DMS153 (cell line): Measurements from ENCODE around the gene RAB44.

Experiments used
- DNase-seq: peaks from one replicate; lab custom pipeline; 2025; lab: John Stamatoyannopoulos, UW

RAB44 gene

DNA sequence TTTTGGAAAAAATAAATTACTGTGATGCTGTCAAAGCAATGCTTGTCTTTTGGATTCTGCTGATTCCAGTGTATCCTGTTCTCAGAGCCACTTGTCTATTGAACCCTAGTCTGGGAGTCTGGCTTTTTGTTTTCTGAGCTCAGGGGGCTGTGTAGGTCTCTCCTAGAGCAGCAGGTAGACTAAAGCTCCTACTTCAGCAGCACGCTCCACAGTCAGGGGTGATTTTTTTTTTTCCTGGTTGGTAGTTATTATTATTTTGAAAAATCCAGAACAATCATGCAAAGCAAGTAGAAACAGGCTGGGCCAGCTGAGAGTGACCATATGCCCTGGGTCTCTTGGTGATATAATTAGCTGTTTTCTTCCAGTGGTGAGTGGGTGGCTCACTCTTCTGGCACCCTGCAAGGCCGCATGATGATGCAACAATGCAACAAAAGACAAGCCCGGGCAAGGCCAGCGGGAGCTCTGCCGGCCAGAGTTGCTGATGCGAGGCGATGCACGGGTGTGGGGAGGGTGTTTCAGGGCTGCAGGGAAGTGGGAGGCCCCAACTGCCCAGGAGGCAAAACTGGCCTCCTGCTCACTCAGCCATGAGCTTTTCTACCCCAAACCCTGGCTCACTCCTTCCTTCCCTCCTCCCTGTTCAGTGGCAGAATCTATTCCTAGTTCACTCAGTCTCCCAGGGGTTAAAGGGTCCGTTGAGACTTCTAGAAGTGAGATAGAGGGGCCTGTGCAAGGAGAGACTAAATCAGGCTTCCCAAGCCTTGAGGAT is 30.6 kb upstream of the RAB44 start:
- peak; percentile 73 for DNase-seq

GRCh38 chr6:36668591-36668990 is 29.0 kb upstream of the RAB44 start:
- no peak for DNase-seq

DNA sequence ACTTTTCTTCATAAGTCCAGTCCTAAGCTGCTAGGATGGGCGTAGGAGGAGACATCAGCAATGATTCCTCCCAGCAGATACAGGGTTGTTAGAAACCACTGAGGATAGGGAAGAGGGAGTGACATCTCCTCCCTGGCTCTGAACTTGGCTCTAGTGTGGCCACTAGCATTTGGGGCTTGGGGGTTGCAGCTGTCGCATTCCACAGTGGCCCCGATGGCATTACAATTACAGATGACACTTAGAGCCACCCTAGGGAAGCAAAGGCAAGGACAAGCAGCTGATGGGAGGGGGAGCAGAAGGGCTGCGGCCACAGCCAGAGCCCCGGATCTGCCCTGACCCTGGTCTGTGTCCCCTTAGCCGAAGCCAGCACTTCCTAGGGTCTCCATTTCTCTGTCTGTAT is 28.6 kb upstream of the RAB44 start:
- no peak for DNase-seq

GRCh38 chr6:36670271-36670670 is 27.4 kb upstream of the RAB44 start:
- DNase-seq = no peak

GRCh38 chr6:36671687-36672375 is 25.8 kb upstream of the RAB44 start:
- no peak for DNase-seq

- no peak for DNase-seq
These were observed 23.7 kb upstream of the RAB44 start for GRCh38 chr6:36673882-36674281.

DNA sequence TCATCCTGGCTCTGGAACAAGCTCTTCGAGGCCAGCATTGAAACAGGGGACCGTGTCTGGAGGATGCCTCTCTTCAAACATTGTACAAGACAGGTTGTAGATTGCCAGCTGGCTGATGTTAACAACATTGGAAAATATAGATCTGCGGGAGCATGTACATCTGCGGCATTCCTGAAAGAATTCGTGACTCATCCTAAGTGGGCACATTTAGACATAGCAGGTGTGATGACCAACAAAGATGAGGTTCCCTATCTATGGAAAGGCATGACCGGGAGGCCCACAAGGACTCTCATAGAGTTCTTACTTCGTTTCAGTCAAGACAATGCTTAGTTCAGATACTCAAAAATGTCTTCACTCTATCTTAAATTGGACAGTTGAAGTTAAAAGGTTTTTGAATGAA is 22.7 kb upstream of the RAB44 start:
- no peak for DNase-seq

DNA sequence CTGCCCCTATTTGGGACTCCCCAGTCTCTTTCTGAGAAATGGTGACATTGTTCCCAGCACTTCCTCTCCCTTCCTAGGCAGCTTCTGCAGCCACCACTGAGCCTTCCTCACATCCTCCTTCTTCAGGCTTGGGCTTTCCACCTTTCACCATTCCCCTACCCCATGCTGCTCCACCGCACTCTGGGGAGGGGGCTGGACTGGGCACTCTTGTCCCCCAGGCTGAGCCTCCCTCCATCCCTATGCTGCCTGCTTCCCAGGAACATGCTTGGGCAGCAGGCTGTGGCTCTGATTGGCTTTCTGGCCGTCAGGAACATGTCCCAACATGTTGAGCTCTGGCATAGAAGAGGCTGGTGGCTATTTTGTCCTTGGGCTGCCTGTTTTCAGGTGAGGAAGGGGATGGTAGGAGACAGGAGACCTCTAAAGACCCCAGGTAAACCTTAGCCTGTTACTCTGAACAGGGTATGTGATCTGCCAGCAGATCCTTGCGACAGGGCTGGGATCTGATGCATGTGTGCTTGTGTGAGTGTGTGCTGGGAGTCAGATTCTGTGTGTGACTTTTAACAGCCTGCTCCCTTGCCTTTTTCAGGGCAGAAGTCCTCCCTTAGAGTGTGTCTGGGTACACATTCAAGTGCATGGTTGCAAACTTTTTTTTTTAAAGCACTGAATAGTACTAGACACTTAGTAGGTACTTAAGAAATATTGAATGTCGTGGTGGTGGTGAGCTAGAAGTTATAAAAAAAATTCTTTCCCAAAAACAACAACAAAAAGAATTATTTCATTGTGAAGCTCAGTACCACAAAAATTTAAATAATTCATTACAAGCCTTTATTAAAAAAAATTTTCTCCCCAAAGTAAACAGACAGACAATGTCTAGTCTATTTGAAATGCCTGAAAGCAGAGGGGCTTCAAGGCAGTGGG is 21.2 kb upstream of the RAB44 start:
- peak; percentile 6 for DNase-seq

DNA sequence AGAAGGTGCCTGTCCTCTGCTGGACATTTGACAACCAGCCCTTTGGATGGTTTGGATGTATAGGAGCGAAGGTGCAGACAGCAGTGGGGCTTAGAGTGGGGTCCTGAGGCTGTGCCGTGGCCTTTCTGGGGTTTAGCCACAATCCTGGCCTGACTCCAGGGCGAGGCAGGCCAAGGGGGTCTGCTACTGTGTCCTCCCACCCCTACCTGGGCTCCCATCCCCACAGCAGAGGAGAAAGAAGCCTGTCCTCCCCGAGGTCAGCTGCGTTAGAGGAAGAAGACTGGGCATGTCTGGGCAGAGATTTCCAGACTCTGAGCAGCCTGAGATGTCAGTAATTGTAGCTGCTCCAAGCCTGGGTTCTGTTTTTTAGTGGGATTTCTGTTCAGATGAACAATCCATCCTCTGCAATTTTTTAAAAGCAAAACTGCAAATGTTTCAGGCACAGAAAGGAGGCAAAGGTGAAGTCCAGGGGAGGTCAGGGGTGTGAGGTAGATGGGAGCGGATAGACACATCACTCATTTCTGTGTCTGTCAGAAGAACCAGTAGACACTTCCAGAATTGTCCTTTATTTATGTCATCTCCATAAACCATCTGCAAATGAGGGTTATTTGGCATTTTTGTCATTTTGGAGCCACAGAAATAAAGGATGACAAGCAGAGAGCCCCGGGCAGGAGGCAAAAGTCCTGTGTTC is 20.4 kb upstream of the RAB44 start:
- DNase-seq = no peak

DNA sequence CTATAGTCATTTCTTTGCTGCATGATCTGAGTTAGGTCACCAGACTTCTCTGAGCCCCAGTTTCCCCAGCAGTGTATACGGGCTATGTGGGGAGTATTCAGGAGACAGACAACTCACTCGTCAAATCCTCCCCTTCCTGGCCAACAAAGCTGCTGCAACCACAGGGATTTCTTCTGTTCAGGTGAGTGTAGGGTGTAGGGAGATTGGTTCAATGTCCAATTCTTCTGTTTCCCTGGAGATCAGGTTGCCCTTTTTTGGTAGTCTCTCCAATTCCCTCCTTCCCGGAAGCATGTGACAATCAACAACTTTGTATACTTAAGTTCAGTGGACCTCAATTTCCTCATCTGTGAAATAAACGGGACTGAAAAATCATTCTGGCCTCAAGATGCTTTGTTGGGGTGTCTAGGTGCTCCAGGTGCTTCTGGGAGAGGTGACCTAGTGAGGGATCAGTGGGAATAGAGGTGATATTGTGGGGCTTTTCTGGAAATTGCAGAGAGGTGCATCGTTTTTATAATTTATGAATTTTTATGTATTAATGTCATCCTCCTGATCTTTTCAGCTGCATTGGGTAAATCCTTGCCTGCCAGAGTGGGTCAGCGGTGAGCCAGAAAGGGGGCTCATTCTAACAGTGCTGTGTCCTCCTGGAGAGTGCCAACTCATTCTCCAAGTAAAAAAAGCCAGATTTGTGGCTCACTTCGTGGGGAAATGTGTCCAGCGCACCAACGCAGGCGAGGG is 19.7 kb upstream of the RAB44 start:
- DNase-seq = no peak

- peak; percentile 71 for DNase-seq
These were observed 19.1 kb upstream of the RAB44 start, which contains the start of gene CDKN1A for GRCh38 chr6:36678488-36679042. TSS of gene CDKN1A (plus strand) at chr6:36678714. CDS start at chr6:36684102, 5,388 bp downstream.

DNA sequence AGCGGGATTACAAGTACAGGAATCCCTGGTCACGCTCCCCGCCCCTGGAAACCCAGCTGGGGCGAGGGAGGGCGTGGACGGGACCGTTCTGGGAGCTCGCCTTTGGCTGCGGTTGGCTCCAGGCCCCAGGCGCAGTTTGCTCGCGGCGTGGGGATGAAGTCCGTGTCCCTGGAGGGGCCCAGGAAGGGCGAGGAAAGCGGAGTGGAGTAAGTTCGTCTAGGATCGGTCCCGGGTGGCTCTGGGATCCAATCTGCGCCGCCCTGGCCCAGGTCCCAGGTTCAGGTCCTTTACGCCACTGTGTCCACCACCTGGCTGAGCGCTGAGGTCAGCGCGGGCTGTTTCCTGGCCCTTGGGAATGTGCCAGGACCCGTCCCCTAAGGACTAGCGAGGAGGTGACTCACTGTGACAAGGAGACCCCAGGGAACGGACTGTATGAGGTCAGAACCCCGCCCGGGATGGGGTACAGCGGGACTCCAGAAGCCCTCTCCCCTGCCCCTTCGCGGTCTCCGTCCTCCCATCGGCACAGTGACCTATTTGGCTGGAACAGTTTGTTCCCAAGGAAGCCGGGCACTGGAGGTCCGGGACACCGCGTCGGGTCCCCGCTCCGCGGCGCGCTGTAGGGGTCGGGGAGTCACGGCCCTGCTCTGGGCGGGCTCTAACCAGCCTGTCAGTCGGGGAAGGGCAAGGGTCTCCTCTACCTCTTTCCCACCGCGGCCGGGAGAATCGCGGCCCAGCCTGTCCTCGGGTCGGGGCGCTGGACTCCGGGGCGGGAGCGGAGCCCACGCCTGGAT is 18.4 kb upstream of the RAB44 start:
- DNase-seq = no peak

DNA sequence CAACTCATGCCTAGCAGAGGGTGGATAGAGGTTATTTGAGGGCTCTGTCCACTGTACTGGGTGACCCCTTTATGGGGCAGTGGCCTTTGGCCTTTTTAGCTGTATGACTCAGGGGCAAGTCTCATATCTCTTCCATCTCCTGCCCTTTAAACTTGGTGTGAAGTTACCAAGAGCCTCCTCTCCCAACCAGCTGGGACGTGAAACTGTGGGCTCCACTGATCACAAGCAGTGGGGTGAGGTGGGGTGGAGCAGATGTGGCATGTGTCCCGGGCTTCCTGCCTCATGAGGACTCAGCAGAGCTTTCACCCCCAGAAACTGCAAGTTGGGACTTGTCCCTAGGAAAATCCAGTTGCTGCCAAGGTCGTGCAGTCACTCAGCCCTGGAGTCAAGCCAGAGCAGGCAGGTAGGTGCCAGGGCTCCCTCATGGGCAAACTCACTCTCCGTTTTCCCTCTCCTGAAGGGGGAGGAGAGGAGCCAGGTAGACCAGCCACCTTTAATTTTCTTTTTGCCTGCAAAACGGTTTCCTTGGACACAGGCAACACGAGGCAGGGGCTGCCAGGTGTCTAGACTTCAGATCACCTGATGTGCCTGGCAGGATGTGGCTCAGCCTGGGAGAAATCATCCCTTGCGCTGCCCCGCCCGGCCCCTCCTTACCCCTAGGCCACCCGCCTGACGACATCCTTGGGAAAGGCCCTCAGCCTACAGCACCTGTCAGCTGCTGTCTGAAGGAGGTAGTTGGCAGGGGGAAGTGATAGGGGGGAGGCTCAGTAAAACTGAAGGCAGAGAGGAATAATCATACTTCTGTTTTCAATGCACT is 15.1 kb upstream of the RAB44 start:
- DNase-seq = peak; percentile 87

GRCh38 chr6:36683145-36683655 is 14.4 kb upstream of the RAB44 start:
- no peak for DNase-seq

DNA sequence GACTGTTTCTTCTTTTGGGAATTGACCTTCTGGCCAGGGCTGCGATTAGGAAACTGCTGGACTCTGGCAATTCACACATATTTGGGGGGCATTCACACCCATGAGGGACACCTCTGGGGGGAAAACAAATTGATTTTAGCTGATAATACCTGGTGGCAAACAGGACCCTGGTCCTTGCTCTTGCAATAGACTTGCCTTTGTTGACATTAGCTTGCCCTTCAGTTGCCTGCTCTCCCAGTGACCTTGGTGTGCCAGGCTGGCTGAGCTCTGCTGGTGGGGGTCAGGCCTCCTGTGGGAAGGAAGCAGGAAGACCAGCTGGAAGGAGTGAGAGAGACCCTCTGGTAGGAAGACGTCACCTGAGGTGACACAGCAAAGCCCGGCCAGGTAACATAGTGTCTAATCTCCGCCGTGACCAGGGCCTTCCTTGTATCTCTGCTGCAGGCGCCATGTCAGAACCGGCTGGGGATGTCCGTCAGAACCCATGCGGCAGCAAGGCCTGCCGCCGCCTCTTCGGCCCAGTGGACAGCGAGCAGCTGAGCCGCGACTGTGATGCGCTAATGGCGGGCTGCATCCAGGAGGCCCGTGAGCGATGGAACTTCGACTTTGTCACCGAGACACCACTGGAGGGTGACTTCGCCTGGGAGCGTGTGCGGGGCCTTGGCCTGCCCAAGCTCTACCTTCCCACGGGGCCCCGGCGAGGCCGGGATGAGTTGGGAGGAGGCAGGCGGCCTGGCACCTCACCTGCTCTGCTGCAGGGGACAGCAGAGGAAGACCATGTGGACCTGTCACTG is 13.8 kb upstream of the RAB44 start:
- no peak for DNase-seq

DNA sequence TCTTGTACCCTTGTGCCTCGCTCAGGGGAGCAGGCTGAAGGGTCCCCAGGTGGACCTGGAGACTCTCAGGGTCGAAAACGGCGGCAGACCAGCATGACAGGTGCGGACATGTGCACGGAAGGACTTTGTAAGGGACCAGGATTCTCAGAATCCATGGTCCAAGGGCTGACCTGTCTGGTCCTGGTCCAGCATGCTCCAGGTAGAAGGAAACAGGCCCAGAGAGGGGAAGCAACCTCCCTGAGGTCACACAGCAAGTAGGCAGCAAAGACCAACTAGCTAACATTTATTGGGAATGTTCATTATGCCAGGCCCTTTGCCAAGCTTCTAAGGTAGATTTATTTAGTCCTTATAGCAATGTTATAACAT is 13.2 kb upstream of the RAB44 start:
- DNase-seq = no peak

DNA sequence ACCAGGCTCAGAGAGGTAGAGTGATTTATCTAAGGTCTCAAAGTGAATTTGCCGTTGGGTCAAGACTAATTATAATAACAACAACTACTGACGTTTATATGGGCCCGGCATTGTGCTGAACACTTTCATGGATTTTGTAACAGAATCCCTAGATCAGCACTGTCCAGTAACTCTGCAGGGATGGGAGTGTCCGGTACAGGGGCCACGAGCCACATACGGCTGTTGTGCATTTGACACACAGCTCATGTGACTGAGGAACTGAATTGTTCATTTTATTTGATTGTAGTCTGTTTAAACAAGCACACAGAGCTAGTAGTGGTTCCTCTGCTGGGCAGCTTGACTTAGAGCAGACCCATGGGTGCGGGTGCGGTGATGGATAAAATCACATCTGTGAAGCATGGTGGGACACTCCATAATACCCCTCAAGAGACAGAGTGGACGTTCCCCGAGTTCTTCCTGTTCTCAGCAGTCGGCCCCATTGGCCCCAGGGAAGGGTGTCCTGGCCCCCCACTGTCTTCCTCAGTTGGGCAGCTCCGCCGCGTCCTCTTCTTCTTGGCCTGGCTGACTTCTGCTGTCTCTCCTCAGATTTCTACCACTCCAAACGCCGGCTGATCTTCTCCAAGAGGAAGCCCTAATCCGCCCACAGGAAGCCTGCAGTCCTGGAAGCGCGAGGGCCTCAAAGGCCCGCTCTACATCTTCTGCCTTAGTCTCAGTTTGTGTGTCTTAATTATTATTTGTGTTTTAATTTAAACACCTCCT is 12.3 kb upstream of the RAB44 start:
- DNase-seq = no peak
